ENCODE results near the gene TRIM32.

TRIM32 gene

DNA sequence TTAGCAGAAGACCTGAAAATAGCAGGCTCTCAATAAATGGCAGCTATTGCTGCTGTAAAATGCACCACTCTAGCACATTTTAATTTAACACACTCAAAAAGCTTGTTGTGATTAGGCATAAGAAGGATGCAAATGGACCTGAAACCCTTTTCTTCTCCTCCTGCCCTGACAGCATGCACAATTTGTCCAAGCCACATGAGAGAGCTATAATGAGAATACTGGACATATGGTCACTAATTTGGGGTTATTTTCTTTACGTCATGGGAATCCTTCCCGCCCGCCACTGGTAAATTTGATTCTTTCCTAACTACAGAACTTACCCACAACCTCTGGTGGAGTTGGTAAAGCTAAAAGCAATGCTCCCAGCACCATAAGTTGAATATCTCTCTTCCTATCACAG lies 62.1 kb downstream of the TRIM32 start:
- CTCF ChIA-PET: interaction anchor here (1.8 to 2.5 kb wide), 2 partner anchors 12 to 112 kb away, joined by 10 to 17 read pairs; no protein-coding TSS in a partner anchor

DNA sequence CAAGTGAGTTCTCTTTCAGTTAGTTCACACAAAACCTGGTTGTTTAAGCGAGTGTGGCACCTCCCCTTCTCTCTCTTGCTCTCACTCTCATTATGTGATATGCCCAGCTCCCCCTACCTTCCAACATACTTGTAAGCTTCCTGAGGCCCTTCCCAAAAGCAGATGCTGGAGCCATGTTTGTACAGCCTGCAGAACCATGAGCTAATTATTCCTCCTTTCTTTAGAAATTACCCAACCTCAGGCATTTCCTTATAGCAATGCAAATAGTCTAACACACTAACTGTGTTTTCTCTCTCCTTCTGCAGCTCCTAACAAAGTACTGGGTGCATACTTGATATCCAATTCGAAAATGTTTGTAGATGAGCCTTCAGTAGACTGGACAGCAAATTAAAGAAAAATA lies 62.7 kb downstream of the TRIM32 start:
- TF ChIP-seq ZNF791 (tag by site-specific recombination; IDR thresholded peaks at IDR 0.05) (no peak), ZNF610 (tag by site-specific recombination; IDR thresholded peaks at IDR 0.05; ENCODE audit: borderline replicate concordance) (no peak), ZNF792 (tag by site-specific recombination; IDR thresholded peaks at IDR 0.05) (no peak), ZNF660 (tag by site-specific recombination; IDR thresholded peaks at IDR 0.05) (no peak)
- TF ChIP-seq, protein P1, sequence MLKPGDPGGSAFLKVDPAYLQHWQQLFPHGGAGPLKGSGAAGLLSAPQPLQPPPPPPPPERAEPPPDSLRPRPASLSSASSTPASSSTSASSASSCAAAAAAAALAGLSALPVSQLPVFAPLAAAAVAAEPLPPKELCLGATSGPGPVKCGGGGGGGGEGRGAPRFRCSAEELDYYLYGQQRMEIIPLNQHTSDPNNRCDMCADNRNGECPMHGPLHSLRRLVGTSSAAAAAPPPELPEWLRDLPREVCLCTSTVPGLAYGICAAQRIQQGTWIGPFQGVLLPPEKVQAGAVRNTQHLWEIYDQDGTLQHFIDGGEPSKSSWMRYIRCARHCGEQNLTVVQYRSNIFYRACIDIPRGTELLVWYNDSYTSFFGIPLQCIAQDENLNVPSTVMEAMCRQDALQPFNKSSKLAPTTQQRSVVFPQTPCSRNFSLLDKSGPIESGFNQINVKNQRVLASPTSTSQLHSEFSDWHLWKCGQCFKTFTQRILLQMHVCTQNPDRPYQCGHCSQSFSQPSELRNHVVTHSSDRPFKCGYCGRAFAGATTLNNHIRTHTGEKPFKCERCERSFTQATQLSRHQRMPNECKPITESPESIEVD (tag by site-specific recombination; IDR thresholded peaks at IDR 0.05): no peak
- TF ChIP-seq, protein P2, sequence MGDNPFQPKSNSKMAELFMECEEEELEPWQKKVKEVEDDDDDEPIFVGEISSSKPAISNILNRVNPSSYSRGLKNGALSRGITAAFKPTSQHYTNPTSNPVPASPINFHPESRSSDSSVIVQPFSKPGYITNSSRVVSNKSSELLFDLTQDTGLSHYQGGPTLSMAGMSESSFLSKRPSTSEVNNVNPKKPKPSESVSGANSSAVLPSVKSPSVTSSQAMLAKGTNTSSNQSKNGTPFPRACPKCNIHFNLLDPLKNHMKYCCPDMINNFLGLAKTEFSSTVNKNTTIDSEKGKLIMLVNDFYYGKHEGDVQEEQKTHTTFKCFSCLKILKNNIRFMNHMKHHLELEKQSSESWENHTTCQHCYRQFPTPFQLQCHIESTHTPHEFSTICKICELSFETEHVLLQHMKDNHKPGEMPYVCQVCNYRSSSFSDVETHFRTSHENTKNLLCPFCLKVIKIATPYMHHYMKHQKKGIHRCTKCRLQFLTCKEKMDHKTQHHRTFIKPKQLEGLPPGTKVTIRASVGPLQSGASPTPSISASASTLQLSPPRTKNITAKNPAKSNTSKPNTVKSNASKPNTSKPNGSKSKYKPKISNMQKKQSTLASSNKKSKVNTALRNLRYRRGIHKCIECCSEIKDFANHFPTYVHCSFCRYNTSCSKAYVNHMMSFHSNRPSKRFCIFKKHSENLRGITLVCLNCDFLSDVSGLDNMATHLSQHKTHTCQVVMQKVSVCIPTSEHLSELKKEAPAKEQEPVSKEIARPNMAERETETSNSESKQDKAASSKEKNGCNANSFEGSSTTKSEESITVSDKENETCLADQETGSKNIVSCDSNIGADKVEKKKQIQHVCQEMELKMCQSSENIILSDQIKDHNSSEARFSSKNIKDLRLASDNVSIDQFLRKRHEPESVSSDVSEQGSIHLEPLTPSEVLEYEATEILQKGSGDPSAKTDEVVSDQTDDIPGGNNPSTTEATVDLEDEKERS (tag by site-specific recombination; IDR thresholded peaks at IDR 0.05): no peak
- H3K4me1 ChIP-seq (ENCODE audit: control insufficient read depth, insufficient read depth, low read length): no peaks in the 10 kb centered on the region
- POLR2A ChIA-PET: no interaction called here
- no peaks in the 10 kb centered on the region for H3K36me3 ChIP-seq (ENCODE audit: control insufficient read depth in 2 of 2, insufficient read depth in 1 of 2, low read length in 2 of 2)
- CTCF ChIA-PET: interaction anchor here (1.8 to 2.5 kb wide), 2 partner anchors 13 to 111 kb away, joined by 10 to 17 read pairs; no protein-coding TSS in a partner anchor
- H3K27ac ChIP-seq (ENCODE audit: extremely low read depth, low read depth, low read length): no peak overlapping the region
- no peaks in the 10 kb centered on the region for H3K9me3 ChIP-seq (ENCODE audit: control insufficient read depth, insufficient read depth, low read depth, low read length)
- no peak overlapping the region for H3K4me3 ChIP-seq (ENCODE audit: low read depth, low read length)

More for the DNA sequence above, 62.1 kb downstream of the TRIM32 start:
- H3K9me3 ChIP-seq (ENCODE audit: control insufficient read depth, insufficient read depth, low read depth, low read length): no peaks in the 10 kb centered on the region
- POLR2A ChIA-PET: no interaction called here
- TF ChIP-seq ZNF747 (tag by site-specific recombination; IDR thresholded peaks at IDR 0.05) (no peak), EGR2 (tag by site-specific recombination; IDR thresholded peaks at IDR 0.05; ENCODE audit: low read depth) (no peak), BCL11A (tag by site-specific recombination; IDR thresholded peaks at IDR 0.05; ENCODE audit: low read depth) (no peak), ZNF701 (tag by site-specific recombination; IDR thresholded peaks at IDR 0.05) (no peak), ZNF155 (tag by site-specific recombination; IDR thresholded peaks at IDR 0.05) (no peak), ZNF548 (tag by site-specific recombination; IDR thresholded peaks at IDR 0.05) (no peak), ZNF354C (tag by site-specific recombination; IDR thresholded peaks at IDR 0.05; ENCODE audit: borderline replicate concordance, low read depth) (no peak), ZSCAN23 (tag by site-specific recombination; IDR thresholded peaks at IDR 0.05) (no peak)
- TF ChIP-seq, protein P3, sequence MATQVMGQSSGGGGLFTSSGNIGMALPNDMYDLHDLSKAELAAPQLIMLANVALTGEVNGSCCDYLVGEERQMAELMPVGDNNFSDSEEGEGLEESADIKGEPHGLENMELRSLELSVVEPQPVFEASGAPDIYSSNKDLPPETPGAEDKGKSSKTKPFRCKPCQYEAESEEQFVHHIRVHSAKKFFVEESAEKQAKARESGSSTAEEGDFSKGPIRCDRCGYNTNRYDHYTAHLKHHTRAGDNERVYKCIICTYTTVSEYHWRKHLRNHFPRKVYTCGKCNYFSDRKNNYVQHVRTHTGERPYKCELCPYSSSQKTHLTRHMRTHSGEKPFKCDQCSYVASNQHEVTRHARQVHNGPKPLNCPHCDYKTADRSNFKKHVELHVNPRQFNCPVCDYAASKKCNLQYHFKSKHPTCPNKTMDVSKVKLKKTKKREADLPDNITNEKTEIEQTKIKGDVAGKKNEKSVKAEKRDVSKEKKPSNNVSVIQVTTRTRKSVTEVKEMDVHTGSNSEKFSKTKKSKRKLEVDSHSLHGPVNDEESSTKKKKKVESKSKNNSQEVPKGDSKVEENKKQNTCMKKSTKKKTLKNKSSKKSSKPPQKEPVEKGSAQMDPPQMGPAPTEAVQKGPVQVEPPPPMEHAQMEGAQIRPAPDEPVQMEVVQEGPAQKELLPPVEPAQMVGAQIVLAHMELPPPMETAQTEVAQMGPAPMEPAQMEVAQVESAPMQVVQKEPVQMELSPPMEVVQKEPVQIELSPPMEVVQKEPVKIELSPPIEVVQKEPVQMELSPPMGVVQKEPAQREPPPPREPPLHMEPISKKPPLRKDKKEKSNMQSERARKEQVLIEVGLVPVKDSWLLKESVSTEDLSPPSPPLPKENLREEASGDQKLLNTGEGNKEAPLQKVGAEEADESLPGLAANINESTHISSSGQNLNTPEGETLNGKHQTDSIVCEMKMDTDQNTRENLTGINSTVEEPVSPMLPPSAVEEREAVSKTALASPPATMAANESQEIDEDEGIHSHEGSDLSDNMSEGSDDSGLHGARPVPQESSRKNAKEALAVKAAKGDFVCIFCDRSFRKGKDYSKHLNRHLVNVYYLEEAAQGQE (tag by site-specific recombination; IDR thresholded peaks at IDR 0.05): no peak
- TF ChIP-seq, protein P4, sequence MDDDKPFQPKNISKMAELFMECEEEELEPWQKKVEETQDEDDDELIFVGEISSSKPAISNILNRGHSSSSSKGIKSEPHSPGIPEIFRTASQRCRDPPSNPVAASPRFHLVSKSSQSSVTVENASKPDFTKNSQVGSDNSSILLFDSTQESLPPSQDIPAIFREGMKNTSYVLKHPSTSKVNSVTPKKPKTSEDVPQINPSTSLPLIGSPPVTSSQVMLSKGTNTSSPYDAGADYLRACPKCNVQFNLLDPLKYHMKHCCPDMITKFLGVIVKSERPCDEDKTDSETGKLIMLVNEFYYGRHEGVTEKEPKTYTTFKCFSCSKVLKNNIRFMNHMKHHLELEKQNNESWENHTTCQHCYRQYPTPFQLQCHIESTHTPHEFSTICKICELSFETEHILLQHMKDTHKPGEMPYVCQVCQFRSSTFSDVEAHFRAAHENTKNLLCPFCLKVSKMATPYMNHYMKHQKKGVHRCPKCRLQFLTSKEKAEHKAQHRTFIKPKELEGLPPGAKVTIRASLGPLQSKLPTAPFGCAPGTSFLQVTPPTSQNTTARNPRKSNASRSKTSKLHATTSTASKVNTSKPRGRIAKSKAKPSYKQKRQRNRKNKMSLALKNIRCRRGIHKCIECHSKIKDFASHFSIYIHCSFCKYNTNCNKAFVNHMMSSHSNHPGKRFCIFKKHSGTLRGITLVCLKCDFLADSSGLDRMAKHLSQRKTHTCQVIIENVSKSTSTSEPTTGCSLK (tag by site-specific recombination; IDR thresholded peaks at IDR 0.05): no peak
- TF ChIP-seq, protein P5, sequence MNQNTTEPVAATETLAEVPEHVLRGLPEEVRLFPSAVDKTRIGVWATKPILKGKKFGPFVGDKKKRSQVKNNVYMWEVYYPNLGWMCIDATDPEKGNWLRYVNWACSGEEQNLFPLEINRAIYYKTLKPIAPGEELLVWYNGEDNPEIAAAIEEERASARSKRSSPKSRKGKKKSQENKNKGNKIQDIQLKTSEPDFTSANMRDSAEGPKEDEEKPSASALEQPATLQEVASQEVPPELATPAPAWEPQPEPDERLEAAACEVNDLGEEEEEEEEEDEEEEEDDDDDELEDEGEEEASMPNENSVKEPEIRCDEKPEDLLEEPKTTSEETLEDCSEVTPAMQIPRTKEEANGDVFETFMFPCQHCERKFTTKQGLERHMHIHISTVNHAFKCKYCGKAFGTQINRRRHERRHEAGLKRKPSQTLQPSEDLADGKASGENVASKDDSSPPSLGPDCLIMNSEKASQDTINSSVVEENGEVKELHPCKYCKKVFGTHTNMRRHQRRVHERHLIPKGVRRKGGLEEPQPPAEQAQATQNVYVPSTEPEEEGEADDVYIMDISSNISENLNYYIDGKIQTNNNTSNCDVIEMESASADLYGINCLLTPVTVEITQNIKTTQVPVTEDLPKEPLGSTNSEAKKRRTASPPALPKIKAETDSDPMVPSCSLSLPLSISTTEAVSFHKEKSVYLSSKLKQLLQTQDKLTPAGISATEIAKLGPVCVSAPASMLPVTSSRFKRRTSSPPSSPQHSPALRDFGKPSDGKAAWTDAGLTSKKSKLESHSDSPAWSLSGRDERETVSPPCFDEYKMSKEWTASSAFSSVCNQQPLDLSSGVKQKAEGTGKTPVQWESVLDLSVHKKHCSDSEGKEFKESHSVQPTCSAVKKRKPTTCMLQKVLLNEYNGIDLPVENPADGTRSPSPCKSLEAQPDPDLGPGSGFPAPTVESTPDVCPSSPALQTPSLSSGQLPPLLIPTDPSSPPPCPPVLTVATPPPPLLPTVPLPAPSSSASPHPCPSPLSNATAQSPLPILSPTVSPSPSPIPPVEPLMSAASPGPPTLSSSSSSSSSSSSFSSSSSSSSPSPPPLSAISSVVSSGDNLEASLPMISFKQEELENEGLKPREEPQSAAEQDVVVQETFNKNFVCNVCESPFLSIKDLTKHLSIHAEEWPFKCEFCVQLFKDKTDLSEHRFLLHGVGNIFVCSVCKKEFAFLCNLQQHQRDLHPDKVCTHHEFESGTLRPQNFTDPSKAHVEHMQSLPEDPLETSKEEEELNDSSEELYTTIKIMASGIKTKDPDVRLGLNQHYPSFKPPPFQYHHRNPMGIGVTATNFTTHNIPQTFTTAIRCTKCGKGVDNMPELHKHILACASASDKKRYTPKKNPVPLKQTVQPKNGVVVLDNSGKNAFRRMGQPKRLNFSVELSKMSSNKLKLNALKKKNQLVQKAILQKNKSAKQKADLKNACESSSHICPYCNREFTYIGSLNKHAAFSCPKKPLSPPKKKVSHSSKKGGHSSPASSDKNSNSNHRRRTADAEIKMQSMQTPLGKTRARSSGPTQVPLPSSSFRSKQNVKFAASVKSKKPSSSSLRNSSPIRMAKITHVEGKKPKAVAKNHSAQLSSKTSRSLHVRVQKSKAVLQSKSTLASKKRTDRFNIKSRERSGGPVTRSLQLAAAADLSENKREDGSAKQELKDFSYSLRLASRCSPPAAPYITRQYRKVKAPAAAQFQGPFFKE (tag by site-specific recombination; IDR thresholded peaks at IDR 0.05; ENCODE audit: borderline replicate concordance): no peak
- no peaks in the 10 kb centered on the region for H3K36me3 ChIP-seq (ENCODE audit: control insufficient read depth in 2 of 2, insufficient read depth in 1 of 2, low read length in 2 of 2)
- H3K27ac ChIP-seq (ENCODE audit: extremely low read depth, low read depth, low read length): no peak overlapping the region
- H3K4me1 ChIP-seq (ENCODE audit: control insufficient read depth, insufficient read depth, low read length): no peaks in the 10 kb centered on the region
- no peak overlapping the region for H3K4me3 ChIP-seq (ENCODE audit: low read depth, low read length)

All from HEK293 (cell line).